ENCODE results near the gene IGLON5.

- no peak for TF ChIP-seq CTCF (IDR thresholded peaks at IDR 0.05)
- no peak for TF ChIP-seq POLR2A (IDR thresholded peaks at IDR 0.05)
These were observed 10.4 kb downstream of the IGLON5 start for GRCh38 chr19:51321799-51322198.
